WTC11 (cell line): ENCODE results near the gene GLT6D1. TPM values are rescaled to one million over a fixed set of nuclear protein-coding genes. Genes with fewer than 3 reads are reported as not detected.

Source experiments
- ATAC-seq: fragments of 200-7000 bp; cut with Tn5 transposase; 2 replicates; pipeline ENCODE4 v1.10.0; 2021; ENCODE audit warnings: mild to moderate bottlenecking, moderate library complexity
- CTCF ChIA-PET: fragments of 300-600 bp; sonication (Branson Sonifier 250); formaldehyde crosslinking; loops from one replicate; lab custom pipeline; 2021; ENCODE audit warnings: antibody characterized with exemption; lab: Charles Lee
- POLR2A ChIA-PET: fragments of 350-600 bp; sonication (Branson Sonifier 250); formaldehyde crosslinking; loops from one replicate; lab custom pipeline; 2021; ENCODE audit warnings: antibody characterized with exemption; lab: Charles Lee
- DNase-seq: peaks from one replicate; pipeline ENCODE4 v3.0.0; 2021; ENCODE audit warnings: low spot score
- H3K27ac Mint-ChIP-seq: 2 replicates; pipeline ENCODE4 v1.8.0; 2021; ENCODE audit warnings: mixed read lengths
- H3K27me3 Mint-ChIP-seq: 2 replicates; pipeline ENCODE4 v1.8.0; 2021; ENCODE audit warnings: low read depth, mild to moderate bottlenecking, moderate library complexity, mixed read lengths
- H3K36me3 Mint-ChIP-seq: 2 replicates; pipeline ENCODE4 v1.8.0; 2021; ENCODE audit warnings: mixed read lengths
- H3K4me1 Mint-ChIP-seq: 2 replicates; pipeline ENCODE4 v1.8.0; 2022; ENCODE audit warnings: mixed read lengths
- H3K4me3 Mint-ChIP-seq: 2 replicates; pipeline ENCODE4 v1.8.0; 2021; ENCODE audit warnings: mild to moderate bottlenecking, moderate library complexity, mixed read lengths
- H3K9me3 Mint-ChIP-seq: 2 replicates; pipeline ENCODE4 v1.8.0; 2021; ENCODE audit warnings: mixed read lengths
- AFF4 ChIP-seq: sonication (generic); formaldehyde crosslinking; IDR thresholded peaks from 2 replicates; pipeline ENCODE4 v1.8.1; 2023; ENCODE audit warnings: mild to moderate bottlenecking, missing genetic modification reagents, borderline replicate concordance
- E2F1 ChIP-seq: sonication (generic); formaldehyde crosslinking; IDR thresholded peaks from 2 replicates; pipeline ENCODE4 v1.8.0; 2022; ENCODE audit warnings: mild to moderate bottlenecking, missing genetic modification reagents
- ESRRA ChIP-seq: sonication (generic); formaldehyde crosslinking; IDR thresholded peaks from 2 replicates; pipeline ENCODE4 v1.8.1; 2022; ENCODE audit warnings: mild to moderate bottlenecking, missing genetic modification reagents, borderline replicate concordance
- FOXJ3 ChIP-seq: sonication (generic); formaldehyde crosslinking; IDR thresholded peaks from 2 replicates; pipeline ENCODE4 v1.9.0; 2021; ENCODE audit warnings: missing genetic modification reagents, mild to moderate bottlenecking, borderline replicate concordance
- IRF2 ChIP-seq: sonication (generic); formaldehyde crosslinking; IDR thresholded peaks from 2 replicates; pipeline ENCODE4 v1.8.0; 2022; ENCODE audit warnings: low read depth, missing genetic modification reagents, borderline replicate concordance
- MAX ChIP-seq: sonication (generic); formaldehyde crosslinking; IDR thresholded peaks from 2 replicates; pipeline ENCODE4 v1.8.0; 2022; ENCODE audit warnings: mild to moderate bottlenecking, missing genetic modification reagents
- NFYB ChIP-seq: sonication (generic); formaldehyde crosslinking; conservative IDR thresholded peaks from 2 replicates; pipeline ENCODE4 v1.8.0; 2022; ENCODE audit warnings: low read depth, missing genetic modification reagents
- NR3C1 ChIP-seq: sonication (generic); formaldehyde crosslinking; conservative IDR thresholded peaks from 2 replicates; pipeline ENCODE4 v1.8.1; 2023; ENCODE audit warnings: low read depth, mild to moderate bottlenecking, missing genetic modification reagents
- PRDM15 ChIP-seq: sonication (generic); formaldehyde crosslinking; IDR thresholded peaks from 2 replicates; pipeline ENCODE4 v1.8.0; 2022; ENCODE audit warnings: missing genetic modification reagents
- SMAD3 ChIP-seq: sonication (generic); formaldehyde crosslinking; IDR thresholded peaks from 2 replicates; pipeline ENCODE4 v1.8.0; 2022; ENCODE audit warnings: missing genetic modification reagents, mild to moderate bottlenecking, borderline replicate concordance
- SOX15 ChIP-seq: fragments of 250-450 bp; sonication (Bioruptor Pico); IDR thresholded peaks from 2 replicates; pipeline ENCODE4 v1.9.0; 2021; ENCODE audit warnings: mild to moderate bottlenecking
- TCF7 ChIP-seq: sonication (generic); formaldehyde crosslinking; IDR thresholded peaks from 2 replicates; pipeline ENCODE4 v1.8.0; 2022; ENCODE audit warnings: mild to moderate bottlenecking, low read depth, missing genetic modification reagents, moderate library complexity
- TEAD4 ChIP-seq: sonication (generic); formaldehyde crosslinking; IDR thresholded peaks from 2 replicates; pipeline ENCODE4 v1.8.0; 2022; ENCODE audit warnings: mild to moderate bottlenecking, missing genetic modification reagents
- USF2 ChIP-seq: sonication (generic); formaldehyde crosslinking; IDR thresholded peaks from 2 replicates; pipeline ENCODE4 v1.8.1; 2023; ENCODE audit warnings: mild to moderate bottlenecking, missing genetic modification reagents, moderate library complexity
- ZBTB21 ChIP-seq: sonication (generic); formaldehyde crosslinking; IDR thresholded peaks from 2 replicates; pipeline ENCODE4 v1.8.1; 2023; ENCODE audit warnings: mild to moderate bottlenecking, missing genetic modification reagents, borderline replicate concordance
- ZMAT4 ChIP-seq: fragments of 250-450 bp; sonication (Bioruptor Pico); IDR thresholded peaks from 2 replicates; pipeline ENCODE4 v1.9.0; 2021; ENCODE audit warnings: mild to moderate bottlenecking
- ZNF396 ChIP-seq: fragments of 250-450 bp; sonication (Bioruptor Pico); IDR thresholded peaks from 2 replicates; pipeline ENCODE4 v1.8.0; 2021; ENCODE audit warnings: mild to moderate bottlenecking, moderate library complexity, borderline replicate concordance
- ZNF423 ChIP-seq: fragments of 250-450 bp; sonication (Bioruptor Pico); IDR thresholded peaks from 2 replicates; pipeline ENCODE4 v2.1.2; 2022; ENCODE audit warnings: mild to moderate bottlenecking, moderate library complexity
- total RNA-seq: library from RNA; stranded (reverse); gene quantifications from 3 replicates; pipeline ENCODE4 v1.2.3, GENCODE V29; 2021

GLT6D1 gene
- total RNA-seq, 1 experiment from 2014 or later = 0.37 TPM

- ATAC-seq (no peak), DNase-seq (no peak)
- H3K27ac Mint-ChIP-seq = peak overlapping the region; percentile 22
- H3K27me3 Mint-ChIP-seq = peaks cover 13% of the 10 kb centered on the region
- ChIA-PET POLR2A (no interaction called here), CTCF (no interaction called here)
- peaks cover 72% of the 10 kb centered on the region for H3K36me3 Mint-ChIP-seq
- peaks cover 14% of the 10 kb centered on the region for H3K4me1 Mint-ChIP-seq
- no peak overlapping the region for H3K4me3 Mint-ChIP-seq
- TF ChIP-seq USF2 (no peak), MAX (CRISPR knock-in tag) (no peak), SOX15 (CRISPR knock-in tag) (0 out of 2 replicates have a peak, but pooled peaks have one; percentile 25), TEAD4 (no peak), NFYB (CRISPR knock-in tag) (no peak), NR3C1 (CRISPR knock-in tag) (no peak)
- H3K9me3 Mint-ChIP-seq = peaks cover 78% of the 10 kb centered on the region
Observed at GRCh38 chr9:135644631-135645218, 5.4 kb upstream of the GLT6D1 start.

- H3K36me3 Mint-ChIP-seq = peaks cover 64% of the 10 kb centered on the region
- no peak for ATAC-seq
- no peak for TF ChIP-seq SMAD3
- no peak for TF ChIP-seq ZMAT4
- TF ChIP-seq ZNF396 (CRISPR knock-in tag) = no peak
- no peak for TF ChIP-seq IRF2 (CRISPR knock-in tag)
- TF ChIP-seq FOXJ3 (CRISPR knock-in tag) = no peak
- TF ChIP-seq E2F1 (CRISPR knock-in tag) = no peak
- TF ChIP-seq AFF4 (CRISPR knock-in tag) = no peak
- TF ChIP-seq ZNF423 (CRISPR knock-in tag) = no peak
- TF ChIP-seq PRDM15 = no peak
- TF ChIP-seq ESRRA (CRISPR knock-in tag) = no peak
- no peak for TF ChIP-seq ZBTB21 (CRISPR knock-in tag)
- TF ChIP-seq TCF7 (CRISPR knock-in tag) = no peak
- TF ChIP-seq SOX15 (CRISPR knock-in tag) = no peak
- TF ChIP-seq, all 79 proteins: peak for 0
- Mint-ChIP-seq H3K4me3 (no peak overlapping the region), H3K9me3 (peaks cover 78% of the 10 kb centered on the region), H3K4me1 (peaks cover 9% of the 10 kb centered on the region), H3K27me3 (peaks cover 13% of the 10 kb centered on the region), H3K27ac (no peak overlapping the region)
- POLR2A ChIA-PET = no interaction called here
- DNase-seq = no peak
- CTCF ChIA-PET = no interaction called here
Observed at GRCh38 chr9:135641745-135642144, 2.4 kb upstream of the GLT6D1 start.
